GM19438 (cell line): Measurements from ENCODE around the gene GABARAPL2.

Experiments used
- ATAC-seq: cut with Tn5 transposase; IDR thresholded peaks from one replicate; pipeline ENCODE4 v1.9.1; 2021; ENCODE audit warnings: low read depth; ENCODE audit not compliant: unreplicated experiment

Gene GABARAPL2

DNA sequence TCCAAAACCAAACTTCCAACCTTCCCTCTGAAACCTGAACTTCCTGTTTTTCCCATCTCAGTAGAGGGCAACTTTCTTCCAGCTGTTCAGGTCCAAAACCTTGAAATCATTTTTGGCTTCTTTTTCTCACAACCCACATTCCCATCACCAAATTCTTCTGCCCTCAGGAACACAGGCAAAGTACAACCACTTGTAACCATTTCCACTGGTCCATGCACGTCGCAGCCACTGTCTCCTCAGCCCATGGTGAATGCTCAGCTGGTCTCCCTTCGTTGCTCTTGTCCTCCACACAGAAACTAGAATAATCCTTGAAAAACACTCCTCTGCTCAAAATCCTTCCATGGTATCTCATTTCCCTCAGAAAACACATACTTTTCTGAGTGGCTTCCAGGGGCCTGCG lies 60.6 kb downstream of the GABARAPL2 start:
- ATAC-seq: no peak
